Fibroblast of the aortic adventitia (primary cell): Measurements from ENCODE around the gene ARHGEF33. TPM values are rescaled to one million over a fixed set of nuclear protein-coding genes. Genes with fewer than 3 reads are reported as not detected.
A peak's percentile ranks its signal among the peaks of the same experiment; 100 is the strongest.

Experiments
- DNase-seq: peaks from one replicate; pipeline ENCODE4 v3.0.0-alpha.2; 2010; ENCODE audit warnings: low read depth
- H3K4me3 ChIP-seq: 2 replicates; pipeline ENCODE4 v1.5.1; 2011; ENCODE audit warnings: low read depth, mild to moderate bottlenecking, control low read depth, low read length, moderate library complexity
- total RNA-seq: library from RNA; depleted of rRNA; stranded (reverse); fragments of >200 nt; gene quantifications from 2 replicates; pipeline ENCODE4 v1.2.3, GENCODE V29; 2012; ENCODE audit warnings: low replicate concordance
- TF ChIP-seq, protein P1 (sequence below): IDR thresholded peaks from 2 replicates; pipeline ENCODE4 v1.5.1; 2011; ENCODE audit warnings: mild to moderate bottlenecking, low read length, control low read depth, inconsistent platforms; ENCODE audit not compliant: insufficient read depth

Gene ARHGEF33
- total RNA-seq, 1 donor: 0.54 TPM

DNA sequence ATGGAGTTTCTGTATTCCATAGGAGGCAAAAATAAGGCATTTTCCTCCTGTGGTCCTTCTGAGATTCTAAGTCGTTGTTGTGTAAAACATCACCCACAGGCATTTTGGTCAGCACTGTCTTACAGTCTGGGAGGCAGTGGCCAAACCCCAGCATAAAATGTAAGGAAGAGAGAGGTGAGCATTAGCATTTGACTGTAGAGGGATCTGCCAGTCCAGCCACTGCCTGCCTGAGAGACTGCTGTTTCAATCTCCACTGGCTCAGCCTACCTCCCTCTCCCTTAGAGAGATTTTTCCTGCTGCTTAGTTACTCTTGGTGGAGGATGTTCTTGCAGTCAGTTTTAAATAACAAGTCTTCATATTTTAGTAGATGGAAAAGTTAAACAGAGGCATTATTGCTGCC, 77.0 kb downstream of the ARHGEF33 start:
- TF ChIP-seq, protein P1, sequence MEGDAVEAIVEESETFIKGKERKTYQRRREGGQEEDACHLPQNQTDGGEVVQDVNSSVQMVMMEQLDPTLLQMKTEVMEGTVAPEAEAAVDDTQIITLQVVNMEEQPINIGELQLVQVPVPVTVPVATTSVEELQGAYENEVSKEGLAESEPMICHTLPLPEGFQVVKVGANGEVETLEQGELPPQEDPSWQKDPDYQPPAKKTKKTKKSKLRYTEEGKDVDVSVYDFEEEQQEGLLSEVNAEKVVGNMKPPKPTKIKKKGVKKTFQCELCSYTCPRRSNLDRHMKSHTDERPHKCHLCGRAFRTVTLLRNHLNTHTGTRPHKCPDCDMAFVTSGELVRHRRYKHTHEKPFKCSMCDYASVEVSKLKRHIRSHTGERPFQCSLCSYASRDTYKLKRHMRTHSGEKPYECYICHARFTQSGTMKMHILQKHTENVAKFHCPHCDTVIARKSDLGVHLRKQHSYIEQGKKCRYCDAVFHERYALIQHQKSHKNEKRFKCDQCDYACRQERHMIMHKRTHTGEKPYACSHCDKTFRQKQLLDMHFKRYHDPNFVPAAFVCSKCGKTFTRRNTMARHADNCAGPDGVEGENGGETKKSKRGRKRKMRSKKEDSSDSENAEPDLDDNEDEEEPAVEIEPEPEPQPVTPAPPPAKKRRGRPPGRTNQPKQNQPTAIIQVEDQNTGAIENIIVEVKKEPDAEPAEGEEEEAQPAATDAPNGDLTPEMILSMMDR: no peak
- H3K4me3 ChIP-seq: no peak overlapping the region
- DNase-seq: no peak

DNA sequence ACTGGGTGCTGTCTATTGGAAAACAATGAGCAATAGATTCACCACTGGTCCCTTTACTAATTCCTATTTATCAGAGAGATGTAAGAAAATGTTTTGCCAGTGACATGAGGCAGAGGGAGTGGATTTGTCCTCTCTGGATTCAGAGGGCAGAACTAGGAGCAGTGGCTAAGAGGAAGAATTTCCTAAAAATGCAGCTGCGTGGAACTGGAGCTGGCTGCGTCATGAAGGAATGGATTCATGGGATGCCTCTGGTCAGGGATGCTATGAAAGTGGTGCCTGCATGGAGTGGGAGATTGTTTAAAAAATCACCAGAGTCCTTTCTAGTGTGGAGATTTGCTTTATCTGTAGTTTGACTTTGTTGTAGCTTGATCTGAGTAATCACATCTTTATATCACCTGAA, 78.3 kb downstream of the ARHGEF33 start:
- DNase-seq: no peak
- H3K4me3 ChIP-seq: no peak overlapping the region
- TF ChIP-seq, protein P1: no peak

DNA sequence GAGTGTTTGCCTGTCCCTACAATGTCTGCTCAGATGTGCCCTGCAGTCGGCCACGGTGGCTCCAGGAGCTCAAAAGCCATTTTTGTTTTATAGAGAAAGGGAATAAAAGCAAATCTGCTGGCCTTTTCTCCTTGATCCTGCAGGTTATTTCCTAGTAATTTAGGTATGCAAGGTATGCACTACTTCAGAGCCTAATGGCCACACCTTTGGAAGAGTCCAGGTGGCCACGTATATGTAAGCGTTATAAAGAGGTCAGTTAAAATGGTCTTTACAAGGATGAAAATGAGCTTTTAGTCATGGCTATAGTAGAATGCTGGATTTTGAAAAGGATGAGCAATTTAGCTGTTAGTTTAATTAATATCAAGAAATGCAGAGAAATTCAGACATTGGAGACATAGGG, 81.7 kb downstream of the ARHGEF33 start:
- H3K4me3 ChIP-seq: no peak overlapping the region
- DNase-seq: no peak
- TF ChIP-seq, protein P1: no peak

DNA sequence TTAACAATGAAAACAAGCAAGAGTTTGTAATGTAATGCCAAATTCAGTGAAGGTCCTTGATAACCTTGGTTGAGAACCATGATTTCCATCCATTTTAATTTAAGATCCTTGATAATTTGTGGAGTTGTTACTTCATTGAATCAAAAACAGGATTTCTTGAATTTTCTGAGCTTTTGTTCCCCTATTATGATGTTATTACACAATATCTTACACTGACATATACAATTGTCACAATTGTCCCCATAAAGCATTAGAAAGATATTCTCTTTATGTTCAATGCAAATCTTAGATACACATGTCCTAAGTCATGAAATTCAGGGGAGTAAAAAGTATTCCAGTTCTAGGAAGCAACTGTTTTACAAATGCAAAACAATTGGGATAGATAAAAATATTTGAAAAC, 83.6 kb downstream of the ARHGEF33 start:
- TF ChIP-seq, protein P1: no peak
- no peak for DNase-seq
- no peak overlapping the region for H3K4me3 ChIP-seq

DNA sequence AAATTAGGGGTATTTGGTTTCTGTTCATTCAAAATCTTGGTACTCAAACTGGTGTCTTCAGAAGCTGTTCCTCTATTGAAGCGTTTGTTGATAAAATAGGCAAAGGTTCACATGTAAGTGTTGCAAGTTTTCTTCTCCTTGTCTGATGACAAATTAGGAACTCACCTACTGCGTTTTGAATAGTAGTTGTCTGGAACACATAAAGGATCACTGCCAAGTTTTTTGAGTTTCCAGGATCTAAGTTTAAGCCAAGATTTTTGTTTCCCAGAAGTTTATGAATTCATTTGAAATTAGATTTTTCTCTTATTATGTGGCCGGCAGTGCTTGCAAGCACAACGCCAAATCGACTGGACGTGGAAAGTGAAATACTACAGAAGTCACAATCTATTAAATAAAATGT, 85.4 kb downstream of the ARHGEF33 start:
- H3K4me3 ChIP-seq: no peak overlapping the region
- DNase-seq: peak; percentile 40
- TF ChIP-seq, protein P1: no peak

DNA sequence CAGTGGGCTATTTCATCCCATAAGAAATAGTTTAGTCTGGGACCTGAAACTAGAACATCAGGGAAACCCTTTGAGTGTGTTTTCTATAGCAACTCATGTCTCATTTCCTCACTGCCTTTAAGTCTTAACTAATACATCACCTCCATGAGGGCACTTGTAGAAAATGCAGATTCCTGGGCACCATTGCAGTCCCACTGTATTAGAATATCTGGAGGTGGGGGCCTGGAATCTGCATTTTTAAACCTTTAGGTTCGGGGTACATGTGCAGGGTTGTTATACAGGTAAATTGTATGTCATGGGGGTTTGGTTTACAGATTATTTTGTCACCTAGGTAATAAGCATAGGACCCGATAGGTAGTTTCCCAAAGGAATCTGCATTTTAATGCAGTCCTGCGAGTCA, 87.4 kb downstream of the ARHGEF33 start:
- no peak for DNase-seq
- H3K4me3 ChIP-seq: no peak overlapping the region
- TF ChIP-seq, protein P1: no peak

DNA sequence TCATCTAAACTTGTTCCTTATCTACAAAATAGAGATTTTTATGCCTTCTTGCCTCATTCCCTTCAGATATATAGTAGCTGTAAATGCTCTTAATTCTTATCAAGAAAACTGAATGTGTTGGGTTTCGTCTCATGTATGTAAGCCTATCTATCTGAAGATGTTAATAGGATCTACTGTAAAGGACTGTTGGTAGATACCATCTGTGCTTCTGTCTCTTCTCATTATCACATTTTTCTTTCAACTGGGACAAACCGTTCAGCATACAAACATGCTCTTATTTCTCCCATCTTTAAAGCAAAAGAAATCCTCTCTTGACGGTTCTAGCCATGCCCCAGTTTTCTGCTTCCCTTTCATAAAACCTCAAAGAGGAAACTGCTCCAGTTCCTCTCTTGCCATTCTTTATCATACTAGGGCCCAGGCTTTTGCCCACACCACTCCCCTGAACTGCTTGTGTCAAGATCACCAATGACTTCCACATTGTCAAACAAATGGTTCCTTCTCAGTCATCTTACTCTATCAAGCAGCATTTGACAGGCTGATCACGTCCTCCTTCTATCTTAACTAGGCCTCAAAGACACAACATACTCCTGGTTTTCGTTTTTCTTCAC, 88.7 kb downstream of the ARHGEF33 start:
- H3K4me3 ChIP-seq: no peak overlapping the region
- no peak for DNase-seq
- TF ChIP-seq, protein P1: no peak
